ENCODE data around the gene PSORS1C2. TPM values are rescaled to one million over a fixed set of nuclear protein-coding genes. Genes with fewer than 3 reads are reported as not detected.
A peak's percentile ranks its signal among the peaks of the same experiment; 100 is the strongest.

PSORS1C2 gene
- polyA plus RNA-seq, 1 of the 3 experiments (the other 2 are of a cell fraction) = not detected

GRCh38 chr6:31180500-31180899, 41.6 kb upstream of the PSORS1C2 start:
- Histone ChIP-seq H3K4me3 (ENCODE audit: low read depth in 2 of 2, low read length in 1 of 2) (no peak overlapping the region), H3K4me1 (ENCODE audit: control insufficient read depth in 1 of 2, insufficient read depth in 2 of 2, low read depth in 1 of 2, low read length in 1 of 2) (no peaks in the 10 kb centered on the region), H3K9me3 (no peaks in the 10 kb centered on the region), H2AFZ (ENCODE audit: low read depth) (no peak overlapping the region), H3K9ac (no peak overlapping the region), H3K27me3 (ENCODE audit: insufficient read depth) (no peaks in the 10 kb centered on the region), H3F3A (replicated peaks; ENCODE audit: insufficient read depth) (no peaks in the 10 kb centered on the region), H4K20me1 (ENCODE audit: insufficient read depth) (no peaks in the 10 kb centered on the region), H3K36me3 (replicated peaks in 1 of 2; ENCODE audit: control insufficient read depth in 1 of 2, insufficient read depth in 2 of 2, low read length in 1 of 2) (no peaks in the 10 kb centered on the region), H3K79me2 (ENCODE audit: insufficient read depth) (no peaks in the 10 kb centered on the region), H3K27ac (ENCODE audit: low read depth in 2 of 2, low read length in 1 of 2) (no peak overlapping the region), H3K9me2 (no peaks in the 10 kb centered on the region), H3K4me2 (no peak overlapping the region)
- ChIA-PET POLR2A (no interaction called here), CTCF (interaction anchor here (1.5 kb wide), 1 partner anchor 186 kb away, joined by 5 read pairs; no protein-coding TSS in a partner anchor)
- TF ChIP-seq FOXM1 (IDR thresholded peaks at IDR 0.05; ENCODE audit: low read depth) (no peak), RAD21 (IDR thresholded peaks at IDR 0.05; ENCODE audit: low read length) (no peak), IRF3 (IDR thresholded peaks at IDR 0.05; ENCODE audit: low read depth, low read length) (no peak), NRF1 (IDR thresholded peaks at IDR 0.05; ENCODE audit: low read depth, low read length) (no peak), TEAD4 (IDR thresholded peaks at IDR 0.05; ENCODE audit: borderline replicate concordance, insufficient read depth) (no peak), JUND (IDR thresholded peaks at IDR 0.05) (no peak), FOSL2 (IDR thresholded peaks at IDR 0.05; ENCODE audit: borderline replicate concordance, low read depth) (no peak), SMC3 (IDR thresholded peaks at IDR 0.05; ENCODE audit: low read depth, low read length) (no peak), EP300 (IDR thresholded peaks at IDR 0.05; ENCODE audit: borderline replicate concordance in 1 of 2, low read depth in 1 of 2, low read length in 1 of 2) (no peak), ELF1 (IDR thresholded peaks at IDR 0.05) (no peak), USF1 (IDR thresholded peaks at IDR 0.05; ENCODE audit: borderline replicate concordance, low read depth) (no peak), ZBTB33 (IDR thresholded peaks at IDR 0.05; ENCODE audit: borderline replicate concordance, low read depth) (no peak), RFX5 (IDR thresholded peaks at IDR 0.05; ENCODE audit: low read length) (no peak), NFIC (IDR thresholded peaks at IDR 0.05; ENCODE audit: borderline replicate concordance) (no peak), MAX (IDR thresholded peaks at IDR 0.05; ENCODE audit: low read depth) (no peak), POLR2AphosphoS5 (IDR thresholded peaks at IDR 0.05; ENCODE audit: low read depth, low read length) (no peak), YY1 (IDR thresholded peaks at IDR 0.05; ENCODE audit: low read depth) (no peak), RCOR1 (IDR thresholded peaks at IDR 0.05; ENCODE audit: low read length) (no peak), USF2 (IDR thresholded peaks at IDR 0.05; ENCODE audit: borderline replicate concordance, low read depth, low read length) (no peak), PBX3 (IDR thresholded peaks at IDR 0.05) (no peak)
- 83% methylated on average over 21 of the region's 26 CpGs for WGBS (ENCODE audit: low lambda C conversion rate)
- peak; percentile 52 for DNase-seq
